Ishikawa (cell line): ENCODE data around the gene C18orf63.

Experiments
- CEBPB ChIP-seq: IDR thresholded peaks from 2 replicates; pipeline ENCODE4 v1.6.1; 2012
- CREB1 ChIP-seq: IDR thresholded peaks from 2 replicates; pipeline ENCODE4 v1.6.1; 2012; ENCODE audit warnings: low read depth
- EGR1 ChIP-seq: IDR thresholded peaks from 2 replicates; pipeline ENCODE4 v1.6.1; 2012
- EP300 ChIP-seq: IDR thresholded peaks from 2 replicates; pipeline ENCODE4 v1.6.1; 2012; ENCODE audit warnings: borderline replicate concordance
- FOXM1 ChIP-seq: IDR thresholded peaks from 2 replicates; pipeline ENCODE4 v1.6.1; 2012; ENCODE audit warnings: low read depth, borderline replicate concordance
- MAX ChIP-seq: IDR thresholded peaks from 2 replicates; pipeline ENCODE4 v1.6.1; 2012
- NFIC ChIP-seq: IDR thresholded peaks from 2 replicates; pipeline ENCODE4 v1.6.1; 2012
- RAD21 ChIP-seq: IDR thresholded peaks from 2 replicates; pipeline ENCODE4 v1.6.1; 2012; ENCODE audit warnings: low read depth
- TAF1 ChIP-seq: IDR thresholded peaks from 2 replicates; pipeline ENCODE4 v1.6.1; 2012; ENCODE audit warnings: low read depth, mild to moderate bottlenecking
- TCF12 ChIP-seq: IDR thresholded peaks from 2 replicates; pipeline ENCODE4 v1.6.1; 2012; ENCODE audit warnings: low read depth
- TEAD4 ChIP-seq: IDR thresholded peaks from 2 replicates; pipeline ENCODE4 v1.6.1; 2012
- YY1 ChIP-seq: IDR thresholded peaks from 2 replicates; pipeline ENCODE4 v1.6.1; 2012; ENCODE audit warnings: low read depth
- ZBTB7A ChIP-seq: IDR thresholded peaks from 2 replicates; pipeline ENCODE4 v1.6.1; 2012; ENCODE audit warnings: low read depth
- TF ChIP-seq, protein P1 (sequence below): IDR thresholded peaks from 2 replicates; pipeline ENCODE4 v1.6.1; 2012; ENCODE audit warnings: low read depth, mild to moderate bottlenecking
- TF ChIP-seq, protein P2 (sequence below): IDR thresholded peaks from 2 replicates; pipeline ENCODE4 v1.6.1; 2012

Gene C18orf63

DNA sequence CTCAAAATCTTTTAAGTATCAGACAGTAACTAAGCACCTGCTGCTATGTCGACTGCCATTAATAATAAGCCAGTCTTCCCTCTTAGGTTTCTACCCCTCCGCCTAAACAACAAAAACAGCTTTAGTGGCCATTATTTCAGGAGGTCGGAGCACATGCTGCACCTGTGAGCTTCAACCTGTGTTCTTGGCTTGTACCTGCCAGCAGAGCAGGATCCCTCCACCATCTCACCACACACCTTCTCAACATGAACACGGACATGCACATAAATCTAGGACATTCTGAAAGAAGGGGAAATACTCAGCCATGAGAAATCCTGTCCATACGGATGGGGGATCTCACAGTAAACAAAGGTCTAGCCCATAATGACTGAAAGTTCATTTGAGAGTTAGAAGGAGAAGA lies 27.6 kb upstream of the C18orf63 start:
- TF ChIP-seq EP300 (no peak), CREB1 (no peak), TAF1 (no peak), NFIC (no peak), MAX (no peak)

- TF ChIP-seq RAD21 (no peak), EP300 (no peak), MAX (no peak)
Observed at GRCh38 chr18:74288730-74289129, 26.9 kb upstream of the C18orf63 start.

- no peak for TF ChIP-seq TEAD4
- TF ChIP-seq MAX: no peak
- TF ChIP-seq CEBPB: no peak
- TF ChIP-seq TAF1: no peak
- TF ChIP-seq TCF12: no peak
- no peak for TF ChIP-seq ZBTB7A
- TF ChIP-seq EP300: no peak
- TF ChIP-seq CREB1: no peak
- TF ChIP-seq RAD21: no peak
- TF ChIP-seq, protein P1, sequence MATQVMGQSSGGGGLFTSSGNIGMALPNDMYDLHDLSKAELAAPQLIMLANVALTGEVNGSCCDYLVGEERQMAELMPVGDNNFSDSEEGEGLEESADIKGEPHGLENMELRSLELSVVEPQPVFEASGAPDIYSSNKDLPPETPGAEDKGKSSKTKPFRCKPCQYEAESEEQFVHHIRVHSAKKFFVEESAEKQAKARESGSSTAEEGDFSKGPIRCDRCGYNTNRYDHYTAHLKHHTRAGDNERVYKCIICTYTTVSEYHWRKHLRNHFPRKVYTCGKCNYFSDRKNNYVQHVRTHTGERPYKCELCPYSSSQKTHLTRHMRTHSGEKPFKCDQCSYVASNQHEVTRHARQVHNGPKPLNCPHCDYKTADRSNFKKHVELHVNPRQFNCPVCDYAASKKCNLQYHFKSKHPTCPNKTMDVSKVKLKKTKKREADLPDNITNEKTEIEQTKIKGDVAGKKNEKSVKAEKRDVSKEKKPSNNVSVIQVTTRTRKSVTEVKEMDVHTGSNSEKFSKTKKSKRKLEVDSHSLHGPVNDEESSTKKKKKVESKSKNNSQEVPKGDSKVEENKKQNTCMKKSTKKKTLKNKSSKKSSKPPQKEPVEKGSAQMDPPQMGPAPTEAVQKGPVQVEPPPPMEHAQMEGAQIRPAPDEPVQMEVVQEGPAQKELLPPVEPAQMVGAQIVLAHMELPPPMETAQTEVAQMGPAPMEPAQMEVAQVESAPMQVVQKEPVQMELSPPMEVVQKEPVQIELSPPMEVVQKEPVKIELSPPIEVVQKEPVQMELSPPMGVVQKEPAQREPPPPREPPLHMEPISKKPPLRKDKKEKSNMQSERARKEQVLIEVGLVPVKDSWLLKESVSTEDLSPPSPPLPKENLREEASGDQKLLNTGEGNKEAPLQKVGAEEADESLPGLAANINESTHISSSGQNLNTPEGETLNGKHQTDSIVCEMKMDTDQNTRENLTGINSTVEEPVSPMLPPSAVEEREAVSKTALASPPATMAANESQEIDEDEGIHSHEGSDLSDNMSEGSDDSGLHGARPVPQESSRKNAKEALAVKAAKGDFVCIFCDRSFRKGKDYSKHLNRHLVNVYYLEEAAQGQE: no peak
- no peak for TF ChIP-seq EGR1
- TF ChIP-seq FOXM1: no peak
- no peak for TF ChIP-seq YY1
- TF ChIP-seq NFIC: no peak
- TF ChIP-seq, protein P2, sequence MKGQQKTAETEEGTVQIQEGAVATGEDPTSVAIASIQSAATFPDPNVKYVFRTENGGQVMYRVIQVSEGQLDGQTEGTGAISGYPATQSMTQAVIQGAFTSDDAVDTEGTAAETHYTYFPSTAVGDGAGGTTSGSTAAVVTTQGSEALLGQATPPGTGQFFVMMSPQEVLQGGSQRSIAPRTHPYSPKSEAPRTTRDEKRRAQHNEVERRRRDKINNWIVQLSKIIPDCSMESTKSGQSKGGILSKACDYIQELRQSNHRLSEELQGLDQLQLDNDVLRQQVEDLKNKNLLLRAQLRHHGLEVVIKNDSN: no peak
Observed at GRCh38 chr18:74289137-74289536, 26.5 kb upstream of the C18orf63 start.

- TF ChIP-seq EP300 (no peak), CREB1 (no peak), FOXM1 (no peak), YY1 (no peak), ZBTB7A (no peak), TEAD4 (no peak), RAD21 (no peak), CEBPB (no peak), NFIC (no peak), EGR1 (no peak), MAX (no peak)
- TF ChIP-seq, protein P2: no peak
- TF ChIP-seq, protein P1: no peak
Observed at GRCh38 chr18:74290021-74290420, 25.6 kb upstream of the C18orf63 start.

- TF ChIP-seq MAX: peak; percentile 54; the same call in 1 of the 2 replicates
- TF ChIP-seq CREB1: no peak
- TF ChIP-seq, protein P2: no peak
- no peak for TF ChIP-seq YY1
- 0 out of 2 replicates have a peak, but pooled peaks have one; percentile 5 for TF ChIP-seq NFIC
- TF ChIP-seq EGR1: no peak
- TF ChIP-seq ZBTB7A: no peak
- no peak for TF ChIP-seq FOXM1
- TF ChIP-seq RAD21: peak; percentile 30; the same call in 1 of the 2 replicates
- peak; percentile 43; the same call in 1 of the 2 replicates for TF ChIP-seq TCF12
- no peak for TF ChIP-seq EP300
Observed at GRCh38 chr18:74290794-74291471, 24.7 kb upstream of the C18orf63 start.
